Endothelial cell of hepatic sinusoid (primary cell): ENCODE measurements around the gene LPP.

Experiments used
- in situ Hi-C: cut with HindIII; loops from 2 replicates; pipeline ENCODE4 v1.10.0; 2017; ENCODE audit warnings: low sequenced_read_pairs

The LPP gene

GRCh38 chr3:188746291-188746783 is 592.4 kb downstream of the LPP start:
- in situ Hi-C loops = no loop called here

GRCh38 chr3:188747489-188747888 is 593.5 kb downstream of the LPP start:
- in situ Hi-C loops = no loop called here

- in situ Hi-C loops = no loop called here
These were observed 595.2 kb downstream of the LPP start for GRCh38 chr3:188749010-188749617.

GRCh38 chr3:188749830-188750229 is 595.9 kb downstream of the LPP start:
- in situ Hi-C loops = no loop called here

GRCh38 chr3:188750617-188751016 is 596.7 kb downstream of the LPP start:
- in situ Hi-C loops = no loop called here

GRCh38 chr3:188752850-188753249 is 598.9 kb downstream of the LPP start:
- in situ Hi-C loops = no loop called here

- in situ Hi-C loops = no loop called here
These were observed 600.3 kb downstream of the LPP start for GRCh38 chr3:188754267-188754666.

- in situ Hi-C loops = no loop called here
These were observed 602.3 kb downstream of the LPP start for GRCh38 chr3:188756241-188756640.

- in situ Hi-C loops = loop anchor here (5.0 kb wide), 1 partner anchor 63 kb away; no protein-coding TSS in a partner anchor
These were observed 605.5 kb downstream of the LPP start for GRCh38 chr3:188759336-188760005.

- in situ Hi-C loops = loop anchor here (5.0 kb wide), 1 partner anchor 62 kb away; no protein-coding TSS in a partner anchor
These were observed 606.5 kb downstream of the LPP start for GRCh38 chr3:188760408-188760807.

- in situ Hi-C loops = loop anchor here (5.0 kb wide), 1 partner anchor 61 kb away; no protein-coding TSS in a partner anchor
These were observed 607.5 kb downstream of the LPP start for GRCh38 chr3:188761439-188761838.

GRCh38 chr3:188761964-188762363 is 608.0 kb downstream of the LPP start:
- in situ Hi-C loops = loop anchor here (5.0 kb wide), 1 partner anchor 60 kb away; no protein-coding TSS in a partner anchor

GRCh38 chr3:188764609-188765008 is 610.7 kb downstream of the LPP start:
- in situ Hi-C loops = loop anchor here (5.0 kb wide), 1 partner anchor 58 kb away; no protein-coding TSS in a partner anchor

- in situ Hi-C loops = no loop called here
These were observed 615.9 kb downstream of the LPP start for GRCh38 chr3:188769831-188770230.

- in situ Hi-C loops = no loop called here
These were observed 618.9 kb downstream of the LPP start for GRCh38 chr3:188772886-188773285.

GRCh38 chr3:188775412-188775811 is 621.5 kb downstream of the LPP start:
- in situ Hi-C loops = no loop called here

- in situ Hi-C loops = no loop called here
These were observed 622.5 kb downstream of the LPP start for GRCh38 chr3:188776447-188776846.

- in situ Hi-C loops = no loop called here
These were observed 624.3 kb downstream of the LPP start for GRCh38 chr3:188778091-188778852.

- in situ Hi-C loops = no loop called here
These were observed 625.5 kb downstream of the LPP start for GRCh38 chr3:188779281-188779980.

GRCh38 chr3:188780193-188781147 is 626.5 kb downstream of the LPP start:
- in situ Hi-C loops = no loop called here
